ENCODE measurements around the gene MEF2D.

Gene MEF2D

GRCh38 chr1:156471496-156472490 lies 28.8 kb downstream of the MEF2D start:
- DNase-seq: no peak

DNA sequence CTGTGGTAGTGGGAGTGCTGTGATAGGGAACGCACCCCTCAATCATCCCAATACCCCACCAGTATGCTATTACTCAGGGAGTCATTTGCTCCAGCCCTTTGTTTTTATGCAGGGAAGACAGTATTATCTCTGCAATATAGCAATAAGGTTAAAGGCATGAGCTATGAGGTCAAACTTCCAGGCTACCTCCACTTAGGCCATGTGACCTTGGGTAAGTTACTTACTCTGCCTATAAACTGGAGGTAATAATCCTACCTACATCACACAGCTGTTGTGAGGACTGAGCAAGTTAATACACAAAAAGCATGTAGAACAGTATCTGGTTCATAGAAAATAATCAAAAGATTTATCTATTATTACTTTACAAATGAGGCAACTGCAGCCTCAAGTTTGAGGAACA lies 30.1 kb downstream of the MEF2D start:
- DNase-seq: no peak

GRCh38 chr1:156468693-156469345 lies 31.8 kb downstream of the MEF2D start:
- DNase-seq: no peak

GRCh38 chr1:156467906-156468305 lies 32.7 kb downstream of the MEF2D start:
- no peak for DNase-seq

- DNase-seq: no peak
These were observed 33.2 kb downstream of the MEF2D start for GRCh38 chr1:156467385-156467784.

DNA sequence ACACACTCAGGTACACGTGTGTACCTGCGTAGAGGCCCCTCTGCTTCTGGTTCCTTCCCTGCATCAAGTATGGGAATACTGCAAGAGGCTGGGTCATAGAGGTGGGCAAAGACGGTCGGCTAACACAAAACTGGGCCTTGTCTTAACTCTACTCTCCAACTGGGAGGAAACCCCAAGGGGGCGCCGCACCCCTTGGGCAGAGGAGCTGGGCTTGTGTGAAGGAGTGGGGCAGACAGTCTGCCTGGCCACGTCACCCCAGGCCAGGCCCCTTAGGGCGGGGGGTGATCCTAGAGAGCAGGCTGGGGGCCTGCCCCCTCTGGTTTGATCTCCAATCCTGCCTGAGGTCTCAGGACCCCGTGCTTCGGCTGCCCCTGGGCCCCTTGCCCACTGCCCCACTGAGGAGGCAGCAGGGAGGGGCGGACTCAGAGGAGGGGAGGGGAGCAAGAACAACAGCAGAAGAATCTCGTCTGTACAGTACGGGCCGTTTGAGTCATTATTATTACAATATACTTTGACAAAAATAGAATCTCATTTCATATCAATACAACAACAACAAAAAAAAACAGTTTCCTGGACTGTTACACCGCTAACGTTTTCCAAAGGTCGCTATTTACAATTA lies 34.7 kb downstream of the MEF2D start:
- no peak for DNase-seq

GRCh38 chr1:156464825-156465452 lies 35.6 kb downstream of the MEF2D start:
- no peak for DNase-seq

GRCh38 chr1:156464335-156464734 lies 36.2 kb downstream of the MEF2D start:
- DNase-seq: no peak

GRCh38 chr1:156463874-156464273 lies 36.7 kb downstream of the MEF2D start:
- no peak for DNase-seq

DNA sequence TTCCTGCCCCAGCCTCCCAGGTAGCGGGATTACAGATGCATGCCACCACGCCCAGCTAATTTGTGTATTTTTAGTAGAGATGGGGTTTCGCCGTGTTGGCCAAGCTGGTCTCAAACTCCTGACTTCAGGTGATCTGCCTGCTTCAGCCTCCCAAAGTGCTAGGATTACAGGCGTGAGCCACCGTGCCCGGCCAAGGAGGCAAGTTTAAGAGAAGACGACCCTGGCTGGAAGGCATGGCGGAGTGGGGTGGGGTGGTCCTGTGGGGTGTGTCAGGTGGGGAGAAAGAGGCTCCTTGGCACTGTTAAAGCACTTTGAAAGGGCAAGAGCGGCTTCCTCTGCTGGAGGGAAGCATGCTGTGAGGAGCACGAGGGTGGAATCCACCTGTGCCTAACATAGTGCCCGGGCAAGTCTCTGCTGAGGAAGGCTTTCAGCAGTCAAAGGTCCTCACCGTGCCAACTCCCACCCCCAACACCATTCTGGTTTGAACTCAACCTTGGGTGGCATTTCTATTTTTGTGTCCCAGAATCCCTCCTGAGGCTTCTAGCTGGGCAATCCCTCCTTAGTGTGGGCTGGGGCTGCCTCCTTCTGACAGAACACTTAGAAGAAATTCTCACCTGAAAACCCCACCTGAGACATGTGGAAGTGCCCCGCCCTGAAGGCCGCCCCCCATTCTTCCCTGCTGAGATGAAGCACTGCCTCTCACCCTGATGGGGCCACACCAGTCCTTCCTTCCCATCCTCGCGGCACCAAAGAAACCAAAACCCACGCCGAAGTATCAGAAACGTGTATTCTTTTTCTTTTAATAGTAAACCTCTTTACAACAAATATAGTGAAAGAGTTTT lies 37.4 kb downstream of the MEF2D start:
- no peak for DNase-seq

DNA sequence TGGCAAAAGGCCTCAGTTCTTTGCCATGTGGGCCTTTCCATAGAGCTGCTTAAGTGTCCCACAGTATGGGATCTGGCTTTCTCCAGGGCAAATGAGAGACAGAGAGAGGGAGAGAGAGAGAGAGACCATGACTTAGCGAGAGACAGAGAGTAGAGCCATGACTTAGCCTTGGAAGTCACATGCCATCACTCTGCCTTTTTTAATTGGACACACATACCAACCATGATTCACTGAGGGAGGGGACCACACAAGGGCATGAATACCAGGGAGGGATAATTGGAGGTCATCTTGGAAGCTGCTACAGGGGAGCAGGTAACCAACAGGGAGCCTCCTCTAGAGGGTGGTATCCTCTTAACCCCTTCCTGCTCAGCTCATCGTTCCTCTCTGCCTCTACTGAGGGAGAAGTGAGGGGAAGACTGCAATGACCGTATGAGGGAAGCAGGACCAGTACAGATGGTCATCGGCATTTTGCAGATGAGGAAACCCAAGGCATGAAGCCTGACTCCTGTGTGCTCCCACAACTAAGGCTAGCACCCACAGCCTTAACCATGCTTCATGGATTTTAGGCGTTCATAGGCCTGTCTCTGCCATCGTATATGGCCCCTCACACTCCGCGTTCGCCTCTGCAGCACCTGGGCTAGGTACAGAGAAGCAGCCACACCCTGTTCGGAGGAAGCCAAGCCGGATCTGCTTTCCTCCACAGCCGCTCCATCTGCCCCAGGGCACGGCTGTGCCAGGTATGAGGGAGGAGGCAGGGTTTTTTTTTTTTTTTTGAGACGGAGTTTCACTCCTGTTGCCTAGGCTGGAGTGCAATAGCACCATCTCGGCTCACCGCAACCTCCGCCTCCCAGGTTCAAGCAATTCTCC lies 38.6 kb downstream of the MEF2D start:
- DNase-seq: no peak

- no peak for DNase-seq
These were observed 39.5 kb downstream of the MEF2D start for GRCh38 chr1:156461109-156461508.

GRCh38 chr1:156460525-156460924 lies 40.0 kb downstream of the MEF2D start:
- DNase-seq: no peak

GRCh38 chr1:156458181-156458503 lies 42.4 kb downstream of the MEF2D start:
- no peak for DNase-seq

DNA sequence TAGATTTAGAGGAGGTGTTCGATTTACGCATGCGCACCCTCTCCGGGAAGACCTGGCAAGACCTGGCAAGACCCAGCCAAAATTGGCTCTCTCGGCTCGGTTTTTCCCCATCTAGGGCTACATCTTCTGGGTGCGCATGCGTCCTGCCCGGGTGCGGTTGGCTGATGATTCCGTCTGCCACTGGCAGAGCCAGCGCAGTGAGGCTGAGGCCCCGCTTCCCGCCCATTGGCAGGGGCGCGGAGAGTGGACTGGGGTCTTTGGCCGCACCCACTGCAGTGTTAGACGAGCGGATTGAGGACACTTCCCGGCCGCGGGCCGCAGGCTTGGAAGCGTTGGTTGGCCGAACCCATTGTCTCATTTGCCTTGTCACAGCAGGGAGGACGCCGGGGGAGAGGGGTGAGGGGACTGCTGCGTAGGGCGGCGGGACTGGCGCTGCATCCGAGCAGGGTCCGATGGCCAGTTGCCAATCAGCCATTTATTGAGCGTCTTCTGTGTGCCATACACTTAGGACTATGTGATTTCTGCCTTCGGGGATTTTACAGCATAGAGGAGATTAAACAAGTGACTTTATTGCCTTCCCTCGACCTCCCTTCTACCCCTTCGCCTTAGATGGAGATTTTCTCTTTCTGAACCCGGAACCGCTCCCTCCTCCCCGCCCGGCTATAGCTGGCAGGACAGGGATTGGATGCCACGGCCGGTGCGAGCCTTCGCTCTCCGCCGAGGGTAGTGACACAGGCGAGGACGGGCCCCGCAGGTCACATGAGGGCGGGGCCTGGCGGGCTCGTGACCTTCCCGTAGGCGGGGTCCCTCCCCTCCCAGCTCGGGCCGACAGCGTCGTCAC lies 43.7 kb downstream of the MEF2D start:
- peak; percentile 80 to 99 (median 95) for DNase-seq

DNA sequence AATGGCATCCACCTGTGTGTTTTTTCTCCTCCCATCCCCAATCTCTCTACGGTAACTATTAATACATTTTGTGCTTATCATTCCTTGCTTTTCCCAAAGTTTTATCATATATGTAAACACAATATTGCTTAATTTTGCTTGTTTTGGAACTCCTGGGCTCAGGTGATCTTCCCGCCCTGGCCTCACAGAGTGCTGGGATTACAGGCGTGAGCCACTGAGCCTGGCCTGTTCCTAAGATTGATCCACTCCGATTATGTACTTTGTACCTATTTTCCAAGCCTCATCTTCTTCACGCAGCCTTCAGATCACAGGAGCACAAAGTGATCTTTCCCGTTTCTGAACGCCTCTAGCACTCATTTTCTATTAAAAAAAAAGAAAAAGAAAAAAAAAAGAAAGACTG lies 45.2 kb downstream of the MEF2D start:
- no peak for DNase-seq

GRCh38 chr1:156452907-156453306 lies 47.7 kb downstream of the MEF2D start:
- DNase-seq: no peak

- DNase-seq: no peak
These were observed 48.9 kb downstream of the MEF2D start for GRCh38 chr1:156451505-156452160.

Measured in hypothalamus (tissue), 51 donors.